ENCODE measurements around the gene TMPRSS12.
"Not testable (repeated sequence)": the region's sequence is repeated elsewhere in the genome, so short reads cannot be mapped to it uniquely, and the experiment has no call there.

DNA sequence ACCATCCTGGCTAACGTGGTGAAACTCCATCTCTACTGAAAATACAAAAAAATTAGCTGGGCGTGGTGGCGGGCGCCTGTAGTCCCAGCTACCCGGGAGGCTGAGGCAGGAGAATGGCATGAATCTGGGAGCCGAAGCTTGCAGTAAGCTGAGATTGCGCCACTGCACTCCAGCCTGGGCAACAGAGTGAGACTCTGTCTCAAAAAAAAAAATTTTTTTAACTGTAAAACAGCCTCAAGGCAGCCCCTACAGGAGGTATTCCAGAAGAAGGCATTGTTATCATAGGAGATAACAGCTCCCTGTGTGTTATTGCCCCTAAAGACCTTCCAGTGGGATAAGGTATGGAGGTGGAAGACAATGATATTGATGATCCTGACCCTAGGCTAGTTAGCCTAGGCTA lies 27.8 kb upstream of the TMPRSS12 start:
- TF ChIP-seq, protein P1, sequence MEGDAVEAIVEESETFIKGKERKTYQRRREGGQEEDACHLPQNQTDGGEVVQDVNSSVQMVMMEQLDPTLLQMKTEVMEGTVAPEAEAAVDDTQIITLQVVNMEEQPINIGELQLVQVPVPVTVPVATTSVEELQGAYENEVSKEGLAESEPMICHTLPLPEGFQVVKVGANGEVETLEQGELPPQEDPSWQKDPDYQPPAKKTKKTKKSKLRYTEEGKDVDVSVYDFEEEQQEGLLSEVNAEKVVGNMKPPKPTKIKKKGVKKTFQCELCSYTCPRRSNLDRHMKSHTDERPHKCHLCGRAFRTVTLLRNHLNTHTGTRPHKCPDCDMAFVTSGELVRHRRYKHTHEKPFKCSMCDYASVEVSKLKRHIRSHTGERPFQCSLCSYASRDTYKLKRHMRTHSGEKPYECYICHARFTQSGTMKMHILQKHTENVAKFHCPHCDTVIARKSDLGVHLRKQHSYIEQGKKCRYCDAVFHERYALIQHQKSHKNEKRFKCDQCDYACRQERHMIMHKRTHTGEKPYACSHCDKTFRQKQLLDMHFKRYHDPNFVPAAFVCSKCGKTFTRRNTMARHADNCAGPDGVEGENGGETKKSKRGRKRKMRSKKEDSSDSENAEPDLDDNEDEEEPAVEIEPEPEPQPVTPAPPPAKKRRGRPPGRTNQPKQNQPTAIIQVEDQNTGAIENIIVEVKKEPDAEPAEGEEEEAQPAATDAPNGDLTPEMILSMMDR (conservative IDR thresholded peaks at IDR 0.05; ENCODE audit: low read length): not testable (repeated sequence)
- not testable (repeated sequence) for TF ChIP-seq EZH2phosphoT487 (IDR thresholded peaks at IDR 0.05; ENCODE audit: borderline replicate concordance)
